T-helper 1 cell treated with Interleukin-12 subunit alpha and Interleukin-12 subunit beta and Interleukin-4 antibody, amounts not matched to agents 30 ng/mL and 1 ng/mL, for 36 hours (primary cell): ENCODE data around the gene FLYWCH2. TPM values are rescaled to one million over a fixed set of nuclear protein-coding genes. Genes with fewer than 3 reads are reported as not detected.

Experiments used
- intact Hi-C: fragments of 100-400 bp; cut with micrococcal nuclease; formaldehyde crosslinking; loops from one replicate; pipeline ENCODE4 v1.15.1; 2024
- total RNA-seq: library from RNA; stranded (reverse); gene quantifications from 2 replicates; pipeline ENCODE4 v1.2.3, GENCODE V29; 2022

Gene FLYWCH2, protein sequence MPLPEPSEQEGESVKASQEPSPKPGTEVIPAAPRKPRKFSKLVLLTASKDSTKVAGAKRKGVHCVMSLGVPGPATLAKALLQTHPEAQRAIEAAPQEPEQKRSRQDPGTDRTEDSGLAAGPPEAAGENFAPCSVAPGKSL
- total RNA-seq, result 21.1 and 24.2 TPM in 2 replicates

DNA sequence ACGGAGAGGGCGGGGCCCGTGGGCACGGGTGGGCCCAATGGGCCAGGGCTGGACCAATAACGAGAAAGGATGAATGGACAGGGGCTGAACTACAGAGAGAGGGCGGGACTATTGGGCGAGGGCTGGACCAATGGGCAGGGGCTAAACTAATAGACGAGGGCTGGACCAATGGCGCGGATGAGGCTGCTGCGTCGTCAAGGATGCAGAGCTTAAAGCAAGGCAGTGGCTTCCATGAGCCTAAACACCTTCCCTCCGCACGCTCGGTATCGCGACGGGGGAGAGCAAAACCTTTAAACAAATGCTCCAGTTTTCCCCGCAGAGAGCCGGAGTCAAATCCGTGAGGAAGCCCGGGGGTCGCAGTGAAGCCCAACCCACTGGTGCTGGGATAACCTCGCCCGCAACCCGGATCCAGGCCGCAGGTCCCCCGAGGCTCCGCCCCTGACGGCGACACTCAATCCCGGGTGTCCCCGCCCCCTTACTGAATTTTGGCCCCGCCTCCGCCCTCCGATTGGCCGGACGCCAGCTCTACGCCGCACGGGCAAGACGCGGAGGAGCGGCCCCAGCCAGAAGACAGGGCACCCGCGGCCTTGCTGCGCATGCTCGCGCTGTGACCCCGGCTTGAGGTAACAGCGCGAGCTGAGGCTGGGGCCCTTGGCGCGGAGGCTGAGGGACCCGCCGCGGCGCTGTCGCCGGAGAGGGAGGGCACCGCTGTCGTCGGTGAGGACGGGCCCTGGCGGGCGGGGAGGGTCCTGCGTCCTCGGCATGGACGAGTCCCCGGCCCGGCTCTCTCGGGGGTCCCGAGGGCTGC, at the start of gene FLYWCH2:
Gene FLYWCH2 (plus strand): TSS at position 566 of the 808 bp plus-strand sequence. CDS start 13,235 bp downstream, outside the sequence.
- intact Hi-C loops, result loop anchor here (1.0 to 2.0 kb wide), 8 partner anchors 9 to 200 kb away; partner anchors contain the start of genes FLYWCH1, KCTD5, PAQR4 and SRRM2

DNA sequence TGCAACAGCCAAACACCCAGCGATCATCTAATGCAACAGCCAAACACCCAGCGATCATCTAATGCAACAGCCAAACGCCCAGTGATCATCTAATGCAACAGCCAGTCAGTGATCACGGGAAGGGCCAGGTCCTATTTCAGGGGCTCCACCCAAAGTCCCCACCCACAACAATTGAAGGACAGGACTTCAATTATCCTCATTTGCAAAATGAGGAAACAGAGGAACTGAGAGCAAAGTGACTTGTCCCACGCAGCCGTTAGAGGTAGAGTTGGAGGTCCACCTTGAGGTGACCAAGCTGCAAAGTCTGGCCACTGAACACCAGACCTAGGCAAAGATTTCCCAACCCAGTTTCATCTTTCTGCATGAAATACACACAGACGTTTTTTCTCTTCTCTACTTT, 49.2 kb upstream of the FLYWCH2 start:
- intact Hi-C loops, result no loop called here

DNA sequence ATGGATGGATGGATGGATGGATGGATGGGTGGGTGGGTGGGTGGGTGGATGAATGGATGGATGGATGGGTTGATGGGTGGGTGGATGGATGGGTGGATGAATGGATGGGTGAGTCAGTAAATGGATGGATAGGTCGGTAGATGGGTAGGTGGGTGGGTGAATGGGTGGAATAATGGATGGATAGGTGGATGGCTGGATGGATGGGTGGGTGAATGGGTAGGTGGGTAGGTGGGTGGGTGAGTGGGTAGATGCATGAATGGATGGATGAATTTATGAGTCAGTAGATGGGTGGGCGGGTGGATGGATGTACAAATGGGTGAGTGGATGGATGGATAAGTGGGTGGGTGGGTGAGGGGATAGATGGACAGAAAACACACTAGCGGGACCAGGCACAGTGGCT, 48.0 kb upstream of the FLYWCH2 start:
- intact Hi-C loops, result no loop called here

DNA sequence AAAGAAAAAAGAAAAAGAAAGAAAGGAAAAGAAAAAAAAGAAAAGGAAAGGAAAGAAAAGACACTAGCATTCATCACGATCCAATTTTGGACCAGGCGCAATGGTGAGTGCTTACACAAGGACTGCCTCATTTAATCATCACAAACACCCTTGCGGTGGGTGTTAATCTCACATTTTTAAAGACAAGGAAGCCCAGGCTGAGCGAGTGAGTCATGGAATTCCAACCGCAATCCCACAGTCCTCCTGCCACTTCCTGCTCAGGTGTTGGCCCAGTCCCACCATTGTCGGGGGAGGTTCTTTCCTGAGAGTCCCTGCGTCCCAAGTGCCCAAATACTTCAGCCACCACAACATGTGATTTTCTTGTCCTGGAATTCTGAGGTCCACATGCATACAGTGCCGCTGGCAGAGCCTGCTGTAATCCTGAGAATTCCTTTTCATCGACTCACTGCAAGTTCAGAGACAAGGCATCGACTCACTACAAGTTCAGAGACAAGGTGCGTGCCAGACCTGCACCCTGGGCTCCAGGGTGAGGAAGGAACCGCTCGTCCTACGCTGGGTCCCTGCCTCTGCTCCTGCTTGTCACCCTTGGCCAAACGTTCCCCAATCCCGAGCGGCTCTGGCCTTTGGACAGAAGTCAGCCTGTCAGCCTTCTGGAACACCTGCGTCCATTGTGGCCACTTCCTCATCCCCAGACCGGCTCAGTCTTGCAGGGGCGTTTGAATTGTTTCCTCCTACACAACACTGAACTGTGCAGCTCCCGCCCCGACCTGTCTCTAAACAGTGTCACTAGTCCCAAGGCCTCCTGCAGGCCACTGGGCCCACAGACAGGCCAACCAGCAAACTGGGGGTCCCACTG, 47.1 kb upstream of the FLYWCH2 start:
- intact Hi-C loops, result no loop called here

DNA sequence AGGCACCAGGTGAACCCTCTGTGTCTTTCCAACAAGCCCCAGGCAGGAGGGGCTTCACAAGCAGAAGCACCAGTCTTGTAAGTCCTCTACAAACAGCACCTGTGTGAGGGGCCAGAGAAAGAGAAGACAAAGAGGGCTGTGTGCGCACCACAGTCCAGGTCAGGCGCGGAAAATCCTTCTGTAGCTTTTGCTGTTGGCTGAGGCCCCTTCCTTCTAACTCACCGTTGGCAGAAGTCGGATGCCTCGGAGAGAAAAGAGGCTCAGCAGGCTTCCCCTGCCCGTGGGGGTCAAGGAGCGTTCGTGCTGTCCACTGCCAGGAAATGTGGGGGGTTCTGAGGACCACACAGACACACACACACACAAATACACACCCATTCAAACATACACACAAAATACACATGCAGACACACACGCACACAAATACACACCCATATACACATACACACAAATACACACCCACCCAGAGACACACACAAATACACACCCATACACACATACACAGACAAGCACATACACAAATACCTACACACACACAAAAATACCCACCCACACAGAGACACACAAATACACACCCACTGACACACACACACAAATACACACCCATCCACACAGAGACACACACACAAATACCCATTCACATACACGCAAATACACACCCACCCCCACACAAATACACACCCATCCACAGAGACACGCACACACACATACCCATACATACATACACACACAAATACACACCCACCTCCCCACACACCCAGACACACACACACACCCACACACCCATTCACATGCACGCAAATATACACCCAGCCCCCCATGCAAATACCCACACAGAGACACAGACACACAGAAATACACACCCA, 46.1 kb upstream of the FLYWCH2 start:
- intact Hi-C loops, result no loop called here

DNA sequence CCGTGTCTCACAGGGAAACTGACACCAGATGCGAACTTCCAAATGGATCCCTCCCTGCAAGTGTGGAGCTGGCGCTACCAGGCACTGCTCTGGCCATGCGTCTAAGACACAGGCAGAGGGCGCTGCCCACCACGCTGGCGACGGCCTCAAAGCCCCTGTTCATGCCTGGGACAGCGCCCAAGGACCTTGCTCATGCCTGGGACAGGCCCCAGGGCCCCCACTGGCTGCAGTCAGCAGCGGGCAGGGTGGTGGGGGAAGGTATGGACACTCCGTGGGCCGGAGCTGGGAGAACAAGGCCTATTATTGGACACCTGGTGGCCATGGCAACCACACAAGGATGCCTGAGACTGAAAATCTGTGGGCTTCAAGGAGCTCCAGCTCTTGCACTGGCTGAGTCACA, 44.1 kb upstream of the FLYWCH2 start:
- intact Hi-C loops, result loop anchor here (1.0 to 2.0 kb wide), 3 partner anchors 29 to 88 kb away; no protein-coding TSS in a partner anchor

DNA sequence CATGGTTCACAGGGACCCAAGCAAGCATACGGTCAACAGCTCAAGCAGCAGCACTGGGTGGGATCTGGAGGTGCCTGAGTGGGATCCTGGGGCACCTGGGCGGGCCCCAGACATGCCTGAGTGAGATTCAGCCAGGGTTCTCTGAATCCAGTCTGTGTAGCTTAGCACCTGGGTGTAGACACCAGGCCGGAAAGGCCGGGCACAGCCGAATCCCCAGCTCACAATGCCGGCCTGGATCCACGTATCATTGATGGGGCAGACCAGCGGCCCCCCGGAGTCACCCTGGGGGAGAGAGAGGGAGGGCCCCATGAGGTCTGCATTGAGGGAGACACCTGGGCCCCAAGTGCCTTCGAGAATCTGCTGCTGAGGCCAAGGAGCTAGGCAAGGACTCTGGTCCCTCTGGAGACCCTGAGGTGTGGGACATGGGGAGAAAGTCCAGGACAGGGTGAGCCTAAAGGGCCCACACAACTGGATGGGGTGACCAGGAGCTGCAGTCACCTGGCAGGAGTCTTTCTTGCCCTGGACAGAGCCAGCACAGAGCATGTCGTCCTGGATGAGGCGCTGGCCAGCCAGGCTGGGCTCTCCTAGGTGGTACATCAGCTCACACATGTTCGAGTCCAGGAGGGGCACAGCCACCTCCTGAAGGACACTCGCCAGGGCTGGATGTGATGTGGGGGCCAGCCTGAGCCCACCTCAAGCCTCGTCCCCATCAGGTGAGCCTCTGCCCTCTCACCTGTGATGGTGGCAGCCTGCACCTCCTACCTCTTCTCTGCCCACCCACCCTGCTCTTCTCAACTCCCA, 43.2 kb upstream of the FLYWCH2 start:
- intact Hi-C loops, result loop anchor here (1.0 to 2.0 kb wide), 3 partner anchors 28 to 87 kb away; no protein-coding TSS in a partner anchor

DNA sequence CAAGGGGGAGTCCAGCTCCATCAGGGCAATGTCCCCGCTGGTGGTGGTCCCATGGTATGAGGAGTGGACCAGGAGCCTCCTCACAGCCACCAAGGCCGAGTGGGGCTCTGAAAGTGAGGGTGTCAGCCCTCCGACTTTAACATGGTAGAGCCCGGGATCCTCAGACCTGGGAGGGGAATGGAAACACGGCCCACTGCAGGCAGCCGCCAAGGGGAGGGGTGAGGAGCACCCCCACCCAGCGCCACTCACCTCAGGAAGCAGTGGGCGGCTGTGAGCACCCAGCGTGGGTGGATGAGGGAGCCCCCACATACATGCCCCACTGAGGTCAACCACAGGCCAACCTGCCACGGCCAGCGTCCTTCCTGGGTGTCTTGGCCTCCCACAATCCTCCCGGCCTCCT, 42.1 kb upstream of the FLYWCH2 start:
- intact Hi-C loops, result no loop called here

DNA sequence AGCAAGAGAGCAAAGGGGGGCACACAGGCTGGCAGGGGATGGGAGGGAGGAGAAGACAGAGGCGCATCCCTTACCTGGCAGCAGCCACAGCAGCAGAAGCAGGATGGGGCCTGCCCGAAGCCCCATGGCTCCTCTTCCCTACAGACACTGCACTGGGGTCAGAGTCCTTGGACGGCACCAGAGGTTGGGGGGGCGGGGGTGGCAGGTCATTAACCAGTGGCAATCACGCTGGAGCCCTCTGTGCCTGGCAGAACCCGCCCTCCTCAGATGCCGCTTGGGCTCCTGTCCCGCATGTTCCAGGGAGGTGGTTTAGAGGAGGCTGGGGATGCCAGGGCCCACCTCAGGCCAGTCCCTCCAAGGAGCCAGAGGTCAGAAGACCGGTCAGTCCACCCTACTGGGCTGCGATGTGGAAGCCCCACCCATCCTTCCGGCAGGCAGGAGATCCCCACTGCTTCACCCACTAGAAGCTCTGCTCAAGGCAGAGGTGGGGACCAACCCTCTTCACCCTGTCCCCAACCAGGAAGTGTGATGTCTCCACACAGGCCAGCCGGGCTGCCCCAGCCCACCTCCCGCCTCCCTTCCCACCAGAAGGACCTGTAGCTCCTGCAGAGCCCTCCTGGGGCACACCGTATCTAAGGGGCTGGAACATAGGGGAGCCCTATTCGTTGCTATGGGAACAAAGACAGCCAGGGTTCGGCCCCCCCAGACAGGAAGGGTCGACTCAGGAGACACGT, 41.2 kb upstream of the FLYWCH2 start:
- intact Hi-C loops, result no loop called here

DNA sequence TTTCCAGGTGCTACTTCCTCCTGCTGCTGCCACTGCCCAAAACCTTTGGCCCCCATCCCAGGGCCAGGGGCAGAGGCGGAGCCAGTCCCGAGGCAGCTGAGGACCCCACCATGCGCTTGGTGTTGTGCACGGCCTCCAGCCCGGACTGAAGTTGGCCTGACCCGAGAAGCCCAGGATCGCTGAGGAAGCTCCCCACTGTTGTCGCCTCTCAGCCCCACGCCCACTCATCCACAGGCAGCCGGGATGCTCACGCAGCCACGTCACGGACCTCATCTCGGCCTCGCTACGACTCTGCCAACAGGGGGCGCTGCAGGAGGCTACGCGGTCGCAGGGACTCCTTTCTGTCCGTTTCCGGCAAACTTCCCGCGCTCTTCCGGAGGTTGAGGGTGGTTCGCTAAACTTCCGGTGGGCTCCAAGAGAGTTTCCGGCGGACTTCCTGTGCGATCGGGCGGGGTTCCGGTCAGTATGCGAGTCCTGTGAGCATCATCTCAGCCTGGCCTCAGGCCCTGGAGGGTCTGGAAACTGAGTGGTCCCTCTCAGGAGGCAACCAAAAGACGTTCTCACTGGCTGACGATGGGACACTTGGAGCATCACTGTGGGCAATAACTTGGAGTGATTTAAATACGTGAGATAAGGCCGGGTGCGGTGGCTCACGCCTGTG, 40.5 kb upstream of the FLYWCH2 start:
- intact Hi-C loops, result no loop called here

DNA sequence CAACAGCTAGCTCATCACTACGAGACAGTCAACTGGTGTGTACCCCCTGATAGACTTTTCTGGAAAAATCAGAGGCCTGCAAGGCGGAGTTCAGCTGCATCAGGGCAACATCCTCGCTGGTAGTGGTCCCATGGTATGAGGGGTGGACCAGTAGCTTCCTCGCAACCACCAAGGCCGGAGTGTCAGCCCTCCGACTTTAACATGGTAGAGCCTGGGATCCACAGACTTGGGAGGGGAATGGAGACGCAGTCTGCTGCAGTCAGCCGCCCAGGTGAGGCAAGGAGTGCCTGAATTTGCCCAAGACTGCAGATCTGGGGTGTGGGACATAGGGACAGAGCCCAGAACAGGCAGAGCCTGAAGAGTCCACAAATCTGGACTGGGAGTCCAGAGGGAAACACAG, 39.5 kb upstream of the FLYWCH2 start:
- intact Hi-C loops, result no loop called here

DNA sequence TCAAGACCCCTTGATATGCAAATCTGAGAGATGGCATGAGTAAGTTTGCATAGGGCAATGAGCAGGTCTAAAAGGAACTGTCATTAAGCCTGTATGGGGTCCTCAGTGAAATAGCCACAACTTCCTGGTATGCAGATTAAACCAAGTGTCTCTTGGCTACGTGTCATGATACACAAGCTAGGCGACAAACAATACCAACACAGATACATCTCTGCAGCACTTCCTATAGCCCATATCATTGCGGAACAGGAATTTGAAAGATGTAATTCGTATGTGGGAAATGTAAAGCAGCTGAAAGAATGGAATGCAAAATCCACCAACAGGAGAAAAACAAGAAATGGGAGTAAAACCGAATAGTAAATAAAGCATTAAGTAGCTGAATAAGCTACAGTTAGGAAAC, 37.9 kb upstream of the FLYWCH2 start:
- intact Hi-C loops, result no loop called here

DNA sequence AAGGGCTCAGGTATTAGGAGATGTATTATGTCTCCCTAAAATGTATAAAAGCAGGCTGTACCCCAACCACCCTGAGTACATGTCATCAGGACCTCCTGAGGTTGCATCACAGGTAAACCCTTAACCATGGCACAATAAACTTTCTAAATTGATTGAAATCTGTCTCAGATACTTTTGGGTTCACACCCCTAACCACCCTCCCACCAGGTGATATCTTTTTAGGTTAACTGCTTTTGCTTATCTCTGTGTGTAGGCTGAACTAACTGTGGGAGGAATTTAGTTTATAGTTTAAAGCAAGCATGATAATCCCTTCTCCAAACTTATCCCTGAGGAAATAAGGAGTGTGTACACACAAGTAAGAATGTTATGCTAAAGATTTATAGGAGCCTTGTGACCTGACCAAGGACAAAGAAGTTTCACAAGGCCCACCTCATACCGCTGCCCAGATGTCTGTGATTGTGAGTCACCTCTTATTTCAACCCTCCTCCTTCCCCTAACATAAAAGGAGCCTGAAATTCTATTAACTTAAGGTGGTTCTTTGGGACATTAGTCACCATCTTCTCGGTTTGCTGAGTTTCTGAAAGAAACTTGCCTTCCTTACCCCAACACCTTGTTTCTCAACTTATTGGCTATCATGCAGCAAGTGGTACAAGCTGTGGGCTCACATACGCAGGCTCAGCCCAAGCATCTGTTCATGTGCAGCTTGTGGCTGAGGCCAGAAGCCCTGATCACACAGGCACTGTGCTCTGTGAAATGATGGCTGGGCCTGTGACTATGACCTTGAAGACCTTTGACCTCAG, 36.3 kb upstream of the FLYWCH2 start:
- intact Hi-C loops, result no loop called here

DNA sequence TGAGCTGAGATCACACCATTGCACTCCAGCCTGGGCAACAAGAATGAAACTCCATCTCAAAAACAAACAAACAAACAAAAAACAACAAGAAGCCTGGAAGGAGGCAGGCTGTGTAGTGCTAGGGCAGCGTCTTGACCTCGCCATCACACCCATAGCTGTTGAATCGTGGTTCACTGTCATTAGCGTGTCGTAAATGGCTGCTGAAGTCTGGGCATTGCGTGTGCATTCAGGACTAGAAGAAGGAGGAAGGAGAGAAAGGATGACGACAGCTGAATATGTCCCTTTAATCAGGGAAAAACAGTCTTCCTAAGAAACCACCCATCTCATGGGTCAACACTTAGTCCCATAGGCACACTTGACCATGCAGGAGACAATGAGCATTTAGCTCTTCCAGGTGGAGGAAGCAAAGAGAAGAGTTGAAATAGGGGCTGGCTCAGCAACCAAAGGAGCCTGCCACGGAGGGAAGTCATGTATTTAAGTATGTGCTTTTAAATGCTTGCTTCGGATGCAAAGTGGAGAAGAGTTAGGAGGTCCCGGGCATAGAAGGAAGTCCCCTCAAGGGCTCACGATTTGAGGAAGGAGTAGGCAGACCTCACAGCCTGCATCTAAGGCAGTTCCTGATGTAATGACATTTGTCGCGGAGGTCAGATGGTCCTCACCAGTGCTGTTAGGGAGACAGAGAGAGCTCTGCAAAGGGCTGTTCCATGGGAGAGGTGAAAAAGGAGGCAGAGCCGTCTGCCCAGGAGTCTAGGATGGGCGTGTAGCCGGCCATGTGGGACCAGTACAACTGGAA, 33.9 kb upstream of the FLYWCH2 start:
- intact Hi-C loops, result no loop called here

DNA sequence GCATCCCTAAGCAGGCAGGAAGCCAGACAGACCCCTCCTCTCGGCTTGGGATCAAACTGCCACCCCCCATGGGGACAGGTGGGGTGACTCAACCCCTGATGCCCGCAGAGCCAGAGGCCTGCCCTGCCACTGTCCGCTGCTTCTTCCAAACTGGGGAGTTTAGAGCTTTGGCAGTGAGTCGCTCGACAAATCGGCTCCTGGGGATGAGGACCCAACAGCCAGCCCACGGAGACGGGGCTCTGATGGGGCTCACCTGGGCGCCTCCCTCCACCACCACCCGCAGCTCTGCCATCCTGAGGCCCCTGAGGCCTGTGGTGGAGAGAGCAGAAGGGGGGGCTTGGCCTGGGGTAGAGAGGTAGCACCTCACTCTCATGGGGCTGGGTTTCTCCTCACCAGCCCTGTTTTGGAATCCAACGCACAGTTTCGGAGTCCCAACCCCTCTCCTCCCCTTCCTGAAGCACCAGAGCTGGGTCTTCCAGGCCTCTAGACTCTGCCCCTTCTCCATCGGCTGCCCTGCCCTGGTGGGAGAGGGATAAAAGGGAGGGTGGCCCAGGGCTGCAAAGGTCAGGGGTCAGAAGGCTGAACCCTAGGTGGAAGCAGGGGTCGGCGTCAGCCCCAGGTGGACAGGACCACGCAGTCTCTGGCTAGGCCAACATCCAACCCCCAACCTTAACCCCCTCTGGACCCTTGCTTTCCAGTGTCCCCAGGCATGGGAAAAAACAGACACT, 30.8 kb upstream of the FLYWCH2 start:
- intact Hi-C loops, result no loop called here

DNA sequence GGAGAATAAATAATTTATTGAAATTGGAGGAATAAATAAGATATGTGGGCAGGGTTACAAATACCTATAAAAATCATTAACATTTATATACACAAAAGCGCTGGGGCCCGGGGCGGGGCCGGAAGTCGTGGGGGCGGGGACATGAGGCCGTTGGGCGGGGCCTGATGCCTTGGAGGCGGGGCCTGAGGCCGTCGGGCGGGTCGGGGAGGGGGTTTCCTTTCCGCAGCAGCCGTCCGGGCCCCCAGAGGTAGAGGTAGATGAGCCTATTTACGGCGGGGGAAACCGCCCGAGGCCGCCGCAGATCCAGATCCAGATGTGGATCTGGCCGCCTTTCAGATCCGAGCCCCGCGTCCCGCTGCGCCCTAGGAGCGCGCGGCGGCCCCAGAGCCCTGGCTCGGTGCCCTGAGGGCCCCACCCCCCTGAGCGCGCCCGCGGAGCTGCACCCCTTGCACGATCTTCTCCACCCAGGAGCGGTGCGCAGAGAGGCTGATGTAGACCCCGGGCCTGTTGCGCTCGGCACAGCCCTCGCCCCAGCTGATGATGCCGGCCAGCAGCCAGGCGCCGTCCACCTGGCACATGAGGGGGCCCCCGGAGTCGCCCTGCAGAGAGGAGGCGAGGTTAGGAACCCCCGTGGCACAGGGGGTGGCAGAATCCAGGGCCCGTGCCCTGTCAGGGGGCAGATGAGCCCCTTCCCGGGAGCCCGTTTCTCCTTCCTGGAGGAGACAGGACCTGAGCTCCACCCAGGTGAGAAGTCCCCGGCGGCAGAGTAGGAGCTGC, 30.1 kb upstream of the FLYWCH2 start:
- intact Hi-C loops, result no loop called here
